Muscle of back (tissue), 11 donors: ENCODE results near the gene B4GALT2. TPM values are rescaled to one million over a fixed set of nuclear protein-coding genes. Genes with fewer than 3 reads are reported as not detected.

Experiments
- DNase-seq, 3 donors: peaks; one replicate each; pipeline versions ENCODE4 v3.0.0 to v3.0.0-alpha.2; 2013
- polyA plus RNA-seq, 10 donors: library from polyadenylated mRNA; unstranded; fragments of 120-200 nt; gene quantifications; one replicate each; pipeline ENCODE4 v1.2.1, GENCODE V29; 2013; ENCODE audit not compliant: insufficient read length in 10 of 10

Gene B4GALT2
- polyA plus RNA-seq, 10 donors, result 36.4 to 65.4 (median 42.9) TPM

GRCh38 chr1:43982808-43983207 is 3.8 kb downstream of the B4GALT2 start:
- no peak for DNase-seq

GRCh38 chr1:43983253-43983899 is 4.4 kb downstream of the B4GALT2 start:
- DNase-seq, result no peak

GRCh38 chr1:43984855-43985254 is 5.8 kb downstream of the B4GALT2 start:
- DNase-seq, result no peak

GRCh38 chr1:43985984-43986595 is 7.1 kb downstream of the B4GALT2 start:
- DNase-seq, result no peak

- DNase-seq, result no peak
These were observed 7.7 kb downstream of the B4GALT2 start for GRCh38 chr1:43986712-43987111.

- no peak for DNase-seq
These were observed 8.3 kb downstream of the B4GALT2 start for GRCh38 chr1:43987159-43987902.

GRCh38 chr1:43990271-43991199 is 11.5 kb downstream of the B4GALT2 start:
- DNase-seq, result no peak

GRCh38 chr1:43991200-43991475 is 12.1 kb downstream of the B4GALT2 start:
- no peak for DNase-seq

GRCh38 chr1:43991476-43992231 is 12.6 kb downstream of the B4GALT2 start, which contains the start of gene CCDC24:
CCDC24 (plus strand) TSS chr1:43991599; CDS start chr1:43991879, 280 bp downstream.
- peak; percentile 42 to 87 (median 77) for DNase-seq

- DNase-seq, result no peak
These were observed 13.4 kb downstream of the B4GALT2 start for GRCh38 chr1:43992232-43992995.

GRCh38 chr1:43993206-43993914 is 14.3 kb downstream of the B4GALT2 start:
- DNase-seq, result no peak

GRCh38 chr1:43994071-43994470 is 15.1 kb downstream of the B4GALT2 start:
- no peak for DNase-seq

- DNase-seq, result no peak
These were observed 16.1 kb downstream of the B4GALT2 start for GRCh38 chr1:43994794-43995790.

GRCh38 chr1:43995984-43996732 is 17.1 kb downstream of the B4GALT2 start:
- no peak for DNase-seq

GRCh38 chr1:43996733-43997115 is 17.7 kb downstream of the B4GALT2 start:
- no peak for DNase-seq

GRCh38 chr1:43997295-43997999 is 18.4 kb downstream of the B4GALT2 start:
- DNase-seq, result no peak

- no peak for DNase-seq
These were observed 19.0 kb downstream of the B4GALT2 start for GRCh38 chr1:43998000-43998378.
